Chondrocyte (in vitro differentiated cells): ENCODE measurements around the gene PTPRG. TPM values are rescaled to one million over a fixed set of nuclear protein-coding genes. Genes with fewer than 3 reads are reported as not detected.

Experiments
- DNase-seq: peaks from one replicate; pipeline ENCODE4 v3.0.0; 2021; ENCODE audit warnings: mixed read lengths, low spot score
- H3K27ac Mint-ChIP-seq: one replicate; pipeline ENCODE4 v1.8.0; 2021; ENCODE audit warnings: mild to moderate bottlenecking, moderate library complexity, mixed read lengths; ENCODE audit not compliant: unreplicated experiment
- H3K27me3 Mint-ChIP-seq: 2 replicates; pipeline ENCODE4 v1.8.0; 2021; ENCODE audit warnings: low read depth, mixed read lengths
- H3K36me3 Mint-ChIP-seq: 2 replicates; pipeline ENCODE4 v1.8.0; 2021; ENCODE audit warnings: low read depth, mixed read lengths
- H3K4me1 Mint-ChIP-seq: 2 replicates; pipeline ENCODE4 v1.8.0; 2021; ENCODE audit warnings: low read depth, mild to moderate bottlenecking, mixed read lengths
- H3K4me3 Mint-ChIP-seq: one replicate; pipeline ENCODE4 v1.8.0; 2021; ENCODE audit warnings: mild to moderate bottlenecking, moderate library complexity, mixed read lengths; ENCODE audit not compliant: unreplicated experiment
- H3K9me3 Mint-ChIP-seq: 2 replicates; pipeline ENCODE4 v1.8.0; 2021; ENCODE audit warnings: low read depth, mixed read lengths
- total RNA-seq: library from RNA; stranded (reverse); gene quantifications from 3 replicates; pipeline ENCODE4 v1.2.1, GENCODE V29; 2021
- TF ChIP-seq, protein P1 (sequence below): fragments of 200-600 bp; sonication (generic); IDR thresholded peaks from 2 replicates; pipeline ENCODE4 v1.5.0; 2021; ENCODE audit warnings: antibody characterized with exemption, mild to moderate bottlenecking, moderate library complexity

PTPRG gene
- total RNA-seq, 1 donor from 2014 or later: 45.5 TPM

DNA sequence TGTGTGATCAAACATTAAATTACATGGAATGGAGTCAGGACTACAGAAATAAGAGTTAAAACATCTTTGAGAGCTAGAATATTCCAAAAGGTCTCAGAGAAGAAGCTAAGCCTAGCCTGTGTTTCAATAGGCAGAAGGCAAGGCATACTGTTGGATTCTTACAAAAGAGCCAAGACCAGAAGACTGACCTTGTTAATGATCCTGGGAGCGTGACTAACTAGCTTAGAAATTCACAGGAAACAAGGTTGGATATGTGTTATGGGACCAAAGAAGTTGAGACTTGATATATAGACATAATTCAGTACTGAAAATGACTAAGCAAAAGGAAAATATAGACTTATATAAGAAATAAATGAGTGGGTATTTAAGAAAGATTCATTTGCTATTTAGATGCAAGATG lies 761.9 kb downstream of the PTPRG start:
- Mint-ChIP-seq H3K27ac (no peak overlapping the region), H3K9me3 (peaks cover 5% of the 10 kb centered on the region), H3K36me3 (peaks cover 4% of the 10 kb centered on the region), H3K27me3 (no peaks in the 10 kb centered on the region), H3K4me3 (no peak overlapping the region), H3K4me1 (peaks cover 15% of the 10 kb centered on the region)
- TF ChIP-seq, protein P1, sequence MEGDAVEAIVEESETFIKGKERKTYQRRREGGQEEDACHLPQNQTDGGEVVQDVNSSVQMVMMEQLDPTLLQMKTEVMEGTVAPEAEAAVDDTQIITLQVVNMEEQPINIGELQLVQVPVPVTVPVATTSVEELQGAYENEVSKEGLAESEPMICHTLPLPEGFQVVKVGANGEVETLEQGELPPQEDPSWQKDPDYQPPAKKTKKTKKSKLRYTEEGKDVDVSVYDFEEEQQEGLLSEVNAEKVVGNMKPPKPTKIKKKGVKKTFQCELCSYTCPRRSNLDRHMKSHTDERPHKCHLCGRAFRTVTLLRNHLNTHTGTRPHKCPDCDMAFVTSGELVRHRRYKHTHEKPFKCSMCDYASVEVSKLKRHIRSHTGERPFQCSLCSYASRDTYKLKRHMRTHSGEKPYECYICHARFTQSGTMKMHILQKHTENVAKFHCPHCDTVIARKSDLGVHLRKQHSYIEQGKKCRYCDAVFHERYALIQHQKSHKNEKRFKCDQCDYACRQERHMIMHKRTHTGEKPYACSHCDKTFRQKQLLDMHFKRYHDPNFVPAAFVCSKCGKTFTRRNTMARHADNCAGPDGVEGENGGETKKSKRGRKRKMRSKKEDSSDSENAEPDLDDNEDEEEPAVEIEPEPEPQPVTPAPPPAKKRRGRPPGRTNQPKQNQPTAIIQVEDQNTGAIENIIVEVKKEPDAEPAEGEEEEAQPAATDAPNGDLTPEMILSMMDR: no peak
- DNase-seq: no peak

DNA sequence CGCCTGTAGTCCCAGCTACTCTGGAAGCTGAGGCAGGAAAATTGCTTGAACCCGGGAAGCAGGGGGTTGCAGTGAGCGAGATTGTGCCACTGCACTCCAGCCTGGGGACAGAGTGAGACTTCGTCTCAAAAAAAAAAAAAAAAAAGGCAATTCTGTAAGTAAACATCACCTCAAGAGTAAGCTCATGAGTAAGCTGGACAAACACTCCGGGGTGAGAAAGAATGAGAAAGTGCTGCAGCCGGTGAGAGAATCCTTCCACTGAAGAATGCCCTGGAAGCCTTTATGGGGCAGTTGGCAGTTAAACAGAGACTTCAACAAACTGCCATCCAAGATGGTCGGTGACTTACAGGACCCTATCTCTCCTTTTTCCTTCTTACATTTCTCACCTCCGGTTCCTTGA lies 764.5 kb downstream of the PTPRG start:
- no peak overlapping the region for H3K27ac Mint-ChIP-seq

DNA sequence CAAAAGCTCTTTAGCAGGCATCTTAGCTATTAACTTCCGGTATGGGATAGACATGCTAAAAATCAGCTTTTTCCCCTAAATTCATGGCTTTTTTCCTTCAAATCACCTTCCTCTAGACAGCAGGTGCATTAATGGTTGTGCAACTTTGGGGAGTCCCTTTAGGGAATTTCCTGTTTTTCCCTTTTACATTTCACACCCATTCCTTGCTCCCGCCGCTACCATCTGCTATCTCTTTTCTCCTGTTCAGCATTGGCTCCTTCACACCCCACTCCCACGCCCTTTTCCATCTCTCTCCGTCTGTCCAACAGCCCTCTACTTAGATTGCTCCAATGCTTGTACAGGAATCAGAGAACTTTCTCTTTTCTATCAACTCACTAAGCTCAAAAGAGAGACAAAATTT lies 768.6 kb downstream of the PTPRG start:
- no peaks in the 10 kb centered on the region for H3K9me3 Mint-ChIP-seq
- no peak overlapping the region for H3K27ac Mint-ChIP-seq
- H3K36me3 Mint-ChIP-seq: no peaks in the 10 kb centered on the region
- DNase-seq: no peak
- TF ChIP-seq, protein P1: no peak
- H3K4me3 Mint-ChIP-seq: no peak overlapping the region
- no peaks in the 10 kb centered on the region for H3K27me3 Mint-ChIP-seq
- no peaks in the 10 kb centered on the region for H3K4me1 Mint-ChIP-seq

More for the DNA sequence above, 764.5 kb downstream of the PTPRG start:
- Mint-ChIP-seq H3K27me3 (no peaks in the 10 kb centered on the region), H3K36me3 (peaks cover 4% of the 10 kb centered on the region), H3K4me3 (no peak overlapping the region), H3K9me3 (no peaks in the 10 kb centered on the region), H3K4me1 (no peaks in the 10 kb centered on the region)
- DNase-seq: no peak
- TF ChIP-seq, protein P1: no peak

DNA sequence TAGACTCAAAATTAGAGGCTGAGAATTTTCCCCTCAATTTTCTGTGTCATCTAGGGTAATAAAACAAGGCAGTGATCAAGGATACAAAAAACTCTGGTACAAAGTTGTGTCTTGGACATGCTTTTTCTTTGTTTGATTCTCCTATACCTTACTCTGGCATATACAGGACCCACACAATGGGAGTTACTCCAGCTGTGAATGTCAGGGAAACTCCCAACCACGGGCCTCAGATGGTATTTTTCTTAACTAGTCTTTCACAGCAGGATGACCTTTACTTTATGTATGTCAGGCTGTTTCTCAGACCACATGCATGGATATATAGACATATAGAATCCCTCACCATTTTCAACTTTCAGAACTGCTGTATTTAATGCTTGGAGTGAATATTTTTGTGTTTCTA lies 770.6 kb downstream of the PTPRG start:
- DNase-seq: no peak
- Mint-ChIP-seq H3K36me3 (no peaks in the 10 kb centered on the region), H3K4me1 (no peaks in the 10 kb centered on the region), H3K27ac (no peak overlapping the region), H3K9me3 (no peaks in the 10 kb centered on the region), H3K27me3 (no peaks in the 10 kb centered on the region), H3K4me3 (no peak overlapping the region)
- TF ChIP-seq, protein P1: no peak

DNA sequence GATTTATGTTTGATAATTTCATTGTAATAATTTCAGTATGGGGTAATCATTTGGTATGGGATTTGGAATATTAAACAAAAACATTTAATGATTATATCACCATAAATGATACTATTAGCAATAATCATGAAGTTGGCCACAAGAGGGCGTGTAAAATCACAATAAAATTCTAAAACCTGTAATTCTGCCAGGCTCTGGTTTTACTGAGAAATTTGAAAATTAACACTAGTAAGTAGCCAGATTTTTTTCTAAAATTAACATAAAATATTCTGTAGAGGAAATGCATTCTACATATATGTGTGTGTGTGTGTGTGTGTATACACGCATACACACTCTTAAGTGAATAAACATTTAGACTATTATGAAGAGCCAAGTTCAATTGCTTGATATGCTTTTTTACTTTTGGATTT lies 771.5 kb downstream of the PTPRG start:
- H3K4me3 Mint-ChIP-seq: no peak overlapping the region
- TF ChIP-seq, protein P1: peak; percentile 94
- H3K4me1 Mint-ChIP-seq: no peaks in the 10 kb centered on the region
- no peaks in the 10 kb centered on the region for H3K27me3 Mint-ChIP-seq
- DNase-seq: no peak
- H3K9me3 Mint-ChIP-seq: no peaks in the 10 kb centered on the region
- no peak overlapping the region for H3K27ac Mint-ChIP-seq
- H3K36me3 Mint-ChIP-seq: no peaks in the 10 kb centered on the region
